Endothelial cell of umbilical vein (primary cell): ENCODE results near the gene SPRR1A. TPM values are rescaled to one million over a fixed set of nuclear protein-coding genes. Genes with fewer than 3 reads are reported as not detected.

Experiments
- BruUV-seq: library from RNA; stranded (reverse); fragments of 400-500 nt; replicated peaks from 2 replicates; lab custom pipeline; 2021; lab: Mats Ljungman, UMichigan
- CTCF ChIA-PET: fragments of 300-600, 350-600 bp; sonication (Branson Sonifier 250); formaldehyde crosslinking; loops from one replicate; lab custom pipeline; 2021; ENCODE audit warnings: antibody characterized with exemption, inconsistent platforms; lab: Charles Lee
- POLR2A ChIA-PET: fragments of 300-600, 350-600 bp; sonication (Branson Sonifier 250); formaldehyde crosslinking; loops from one replicate; lab custom pipeline; 2021; ENCODE audit warnings: antibody characterized with exemption, inconsistent platforms; lab: Charles Lee
- DNase-seq: peaks from one replicate; pipeline ENCODE4 v3.0.0-alpha.2; 2011; ENCODE audit warnings: low read depth, low spot score
- FAIRE-seq: peaks from 2 replicates; lab custom pipeline; 2011; peaks lifted over from hg19 to GRCh38; lab: Jason Lieb, UNC
- H2AFZ ChIP-seq: 2 replicates; pipeline ENCODE4 v1.6.0; 2012; ENCODE audit warnings: low read depth, low read length, control low read depth, inconsistent platforms
- H3K27ac ChIP-seq: 2 replicates; pipeline ENCODE4 v1.5.1; 2011; ENCODE audit warnings: low read depth, mild to moderate bottlenecking, control low read depth, low read length, moderate library complexity; ENCODE audit not compliant: insufficient read depth
- H3K27me3 ChIP-seq, 2 experiments: 2 replicates each; pipeline versions ENCODE4 v1.6.0 to v1.6.1; 2011; ENCODE audit warnings: low read length in 2 of 2, mixed read lengths in 1 of 2; ENCODE audit not compliant: control insufficient read depth in 2 of 2, insufficient read depth in 2 of 2
- H3K36me3 ChIP-seq, 2 experiments: 2 replicates in 1 of 2; 3 replicates in 1 of 2; pipeline ENCODE4 v1.5.1; 2011; ENCODE audit warnings: low read length in 2 of 2, mild to moderate bottlenecking in 1 of 2, moderate library complexity in 1 of 2; ENCODE audit not compliant: control insufficient read depth in 2 of 2, insufficient read depth in 2 of 2; ENCODE audit errors: extremely low read depth in 1 of 2
- H3K4me1 ChIP-seq: 3 replicates; pipeline ENCODE4 v1.5.1; 2011; ENCODE audit warnings: mild to moderate bottlenecking, low read length; ENCODE audit not compliant: control insufficient read depth, insufficient read depth; ENCODE audit errors: extremely low read depth
- H3K4me2 ChIP-seq: 2 replicates; pipeline ENCODE4 v1.6.1; 2011; ENCODE audit warnings: low read length, control low read depth, mixed read lengths; ENCODE audit not compliant: insufficient read depth
- H3K4me3 ChIP-seq, 3 experiments: fragments of 200-600 bp in 1 of 3; sonication (generic), shearing (Covaris generic) in 1 of 3; replicated peaks in 1 of 3; 2 replicates each; pipeline ENCODE4 v1.5.1; 2011 to 2016; ENCODE audit warnings: control low read depth in 3 of 3, low read length in 3 of 3, mild to moderate bottlenecking in 2 of 3, inconsistent platforms in 1 of 3, low read depth in 1 of 3, moderate library complexity in 1 of 3; ENCODE audit not compliant: insufficient read depth in 1 of 3
- H3K79me2 ChIP-seq: 2 replicates; pipeline ENCODE4 v1.6.0; 2012; ENCODE audit warnings: low read length, inconsistent platforms; ENCODE audit not compliant: control insufficient read depth, insufficient read depth
- H3K9ac ChIP-seq: replicated peaks from 2 replicates; pipeline ENCODE3; 2011; ENCODE audit warnings: low read length, control low read depth; ENCODE audit not compliant: insufficient read depth; ENCODE audit errors: extremely low read depth
- H3K9me1 ChIP-seq: replicated peaks from 3 replicates; pipeline ENCODE4 v1.6.0; 2011; ENCODE audit warnings: mild to moderate bottlenecking, low read length; ENCODE audit not compliant: control insufficient read depth, insufficient read depth; ENCODE audit errors: extremely low read depth
- H3K9me3 ChIP-seq: replicated peaks from 2 replicates; pipeline ENCODE4 v1.5.1; 2012; ENCODE audit warnings: low read length, inconsistent platforms; ENCODE audit not compliant: control insufficient read depth, insufficient read depth
- H4K20me1 ChIP-seq: replicated peaks from 2 replicates; pipeline ENCODE3; 2011; ENCODE audit warnings: mild to moderate bottlenecking, low read length; ENCODE audit not compliant: control insufficient read depth, insufficient read depth; ENCODE audit errors: extremely low read depth
- CTCF ChIP-seq, 2 donors: IDR thresholded peaks; 1 replicate in 1 of 2; 2 replicates in 1 of 2; pipeline ENCODE4 v1.5.1; 2011; ENCODE audit warnings: low read length in 2 of 2, mild to moderate bottlenecking in 2 of 2, moderate library complexity in 2 of 2, control low read depth in 1 of 2, inconsistent platforms in 1 of 2, low read depth in 1 of 2; ENCODE audit not compliant: insufficient read depth in 1 of 2; ENCODE audit errors: extremely low read depth in 1 of 2
- FOS ChIP-seq: IDR thresholded peaks from 2 replicates; pipeline ENCODE4 v1.6.1; 2011; ENCODE audit warnings: mild to moderate bottlenecking, low read length, moderate library complexity, borderline replicate concordance; ENCODE audit not compliant: insufficient read depth
- GATA2 ChIP-seq: IDR thresholded peaks from 2 replicates; pipeline ENCODE4 v1.7.0; 2011; ENCODE audit warnings: low read depth, mild to moderate bottlenecking, moderate library complexity, mixed read lengths, low read length; ENCODE audit not compliant: insufficient read length, insufficient read depth
- JUN ChIP-seq: IDR thresholded peaks from 2 replicates; pipeline ENCODE4 v1.6.1; 2011; ENCODE audit warnings: borderline replicate concordance, low read depth; ENCODE audit not compliant: insufficient read length, insufficient read depth
- POLR2A ChIP-seq: IDR thresholded peaks from 2 replicates; pipeline ENCODE4 v1.6.1; 2012; ENCODE audit warnings: low read depth, mild to moderate bottlenecking, control low read depth, low read length
- dilution Hi-C: fragments of 300-500 bp; cut with MboI; formaldehyde crosslinking; loops from one replicate; pipeline ENCODE4 v1.15.0; 2019; ENCODE audit warnings: low sequenced_read_pairs; ENCODE audit not compliant: extremely low pct_ligation_motif_present
- intact Hi-C: fragments of 100-400 bp; cut with micrococcal nuclease; formaldehyde crosslinking; loops from one replicate; pipeline ENCODE4 v1.10.0; 2022
- polyA plus RNA-seq, 4 experiments: library from polyadenylated mRNA; depleted of rRNA in 3 of 4; stranded (reverse) in 3 of 4; unstranded in 1 of 4; fragments of >200 nt; gene quantifications; 2 replicates each; pipeline versions ENCODE4 v1.2.1 to v1.2.3, GENCODE V29; 2011 to 2012; ENCODE audit warnings: missing spikeins in 1 of 4
- total RNA-seq: library from RNA; stranded (reverse); gene quantifications from 2 replicates; pipeline ENCODE4 v1.2.3, GENCODE V29; 2021
- TF ChIP-seq, protein P1 (sequence below): IDR thresholded peaks from 2 replicates; pipeline ENCODE4 v1.6.1; 2011; ENCODE audit not compliant: insufficient read depth, insufficient read length

SPRR1A gene
- total and polyA plus RNA-seq, 2 donors (not counting 3 experiments of a cell fraction or from before 2014, with no cell fraction given), result not detected

- BruUV-seq, result no TSS peak
- H4K20me1 ChIP-seq, result no peaks in the 10 kb centered on the region
- no peaks in the 10 kb centered on the region for H3K4me1 ChIP-seq
- no peaks in the 10 kb centered on the region for H3K9me1 ChIP-seq
- FAIRE-seq (no peak), DNase-seq (no peak)
- no peak overlapping the region for H3K4me3 ChIP-seq
- H3K9ac ChIP-seq, result no peak overlapping the region
- no peaks in the 10 kb centered on the region for H3K27me3 ChIP-seq
- ChIA-PET CTCF (no interaction called here), POLR2A (no interaction called here)
- H2AFZ ChIP-seq, result no peak overlapping the region
- dilution Hi-C loops, result no loop called here
- no peaks in the 10 kb centered on the region for H3K79me2 ChIP-seq
- H3K36me3 ChIP-seq, result no peaks in the 10 kb centered on the region
- no peak overlapping the region for H3K4me2 ChIP-seq
- no peak overlapping the region for H3K27ac ChIP-seq
- no peaks in the 10 kb centered on the region for H3K9me3 ChIP-seq
- TF ChIP-seq CTCF (IDR thresholded peaks at IDR 0.05; ENCODE audit: extremely low read depth in 1 of 2, insufficient read depth in 1 of 2, low read depth in 1 of 2, low read length in 2 of 2) (no peak), GATA2 (no peak)
- intact Hi-C loops, result no loop called here
Measured at GRCh38 chr1:152972196-152972886, 11.5 kb upstream of the SPRR1A start.

- H3K36me3 ChIP-seq, result no peaks in the 10 kb centered on the region
- H4K20me1 ChIP-seq, result no peaks in the 10 kb centered on the region
- DNase-seq, result no peak
- no peak for FAIRE-seq
- ChIA-PET CTCF (no interaction called here), POLR2A (no interaction called here)
- no peak overlapping the region for H3K27ac ChIP-seq
- no peaks in the 10 kb centered on the region for H3K9me3 ChIP-seq
- no TSS peak for BruUV-seq
- H3K4me2 ChIP-seq, result no peak overlapping the region
- TF ChIP-seq, protein P1, sequence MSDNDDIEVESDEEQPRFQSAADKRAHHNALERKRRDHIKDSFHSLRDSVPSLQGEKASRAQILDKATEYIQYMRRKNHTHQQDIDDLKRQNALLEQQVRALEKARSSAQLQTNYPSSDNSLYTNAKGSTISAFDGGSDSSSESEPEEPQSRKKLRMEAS, result no peak
- TF ChIP-seq POLR2A, result no peak
- no peak for TF ChIP-seq FOS
- no peak for TF ChIP-seq GATA2
- no peak for TF ChIP-seq JUN
- H3K27me3 ChIP-seq, result no peaks in the 10 kb centered on the region
- no peaks in the 10 kb centered on the region for H3K4me1 ChIP-seq
- no peak overlapping the region for H2AFZ ChIP-seq
- no peak overlapping the region for H3K4me3 ChIP-seq
- no peaks in the 10 kb centered on the region for H3K9me1 ChIP-seq
- H3K9ac ChIP-seq, result no peak overlapping the region
- dilution Hi-C loops (no loop called here), intact Hi-C loops (no loop called here)
- H3K79me2 ChIP-seq, result no peaks in the 10 kb centered on the region
Measured at GRCh38 chr1:152976688-152977087, 7.2 kb upstream of the SPRR1A start.
